HCT116 (cell line): ENCODE measurements around the gene KCNIP3. TPM values are rescaled to one million over a fixed set of nuclear protein-coding genes. Genes with fewer than 3 reads are reported as not detected.

Experiments
- ATAC-seq: fragments of 200-7000 bp; cut with Tn5 transposase; 2 replicates; pipeline ENCODE4 v1.9.1; 2020; ENCODE audit warnings: mild to moderate bottlenecking, moderate library complexity
- BruUV-seq: library from RNA; stranded (reverse); fragments of 400-500 nt; replicated peaks from 2 replicates; lab custom pipeline; 2021; lab: Mats Ljungman, UMichigan
- CTCF ChIA-PET: fragments of 300-600 bp; sonication (Branson Sonifier 250); formaldehyde crosslinking; loops from one replicate; lab custom pipeline; 2021; ENCODE audit warnings: antibody characterized with exemption; lab: Charles Lee
- POLR2A ChIA-PET: fragments of 300-600, 350-600 bp; sonication (Branson Sonifier 250); formaldehyde crosslinking; loops from one replicate; lab custom pipeline; 2021; ENCODE audit warnings: antibody characterized with exemption; lab: Charles Lee
- RAD21 ChIA-PET, 2 experiments: fragments of 300-600 bp; sonication (Branson Sonifier 250); formaldehyde crosslinking; loops; one replicate each; lab custom pipeline; 2023; ENCODE audit warnings: low total read pairs in 2 of 2; ENCODE audit not compliant: uncharacterized antibody in 2 of 2, unreplicated experiment in 2 of 2, low non-redundant PET in 1 of 2; lab: Charles Lee
- DNase-seq: peaks from one replicate; pipeline ENCODE4 v3.0.0-alpha.2; 2010; ENCODE audit warnings: low read depth, low spot score
- H2AFZ ChIP-seq: fragments of 200-600 bp; shearing (Covaris generic), sonication (generic); 2 replicates; pipeline ENCODE4 v1.6.1; 2017; ENCODE audit warnings: low read depth, mixed run types, mixed read lengths, antibody characterized with exemption, low read length; ENCODE audit not compliant: poor library complexity, severe bottlenecking
- H3K27ac ChIP-seq: 2 replicates; pipeline ENCODE4 v1.5.1; 2012; ENCODE audit warnings: low read depth, low read length
- H3K27me3 ChIP-seq: fragments of 200-600 bp; sonication (generic); 2 replicates; pipeline ENCODE4 v1.6.1; 2016; ENCODE audit warnings: mixed run types, low read length, mixed read lengths; ENCODE audit not compliant: insufficient read depth
- H3K36me3 ChIP-seq, 2 experiments: fragments of 200-500 bp in 1 of 2; fragments of 200-600 bp in 1 of 2; sonication (Bioruptor generic) in 1 of 2; sonication (generic) in 1 of 2; 2 replicates each; pipeline versions ENCODE4 v1.5.1 to v1.6.1; 2014 to 2016; ENCODE audit warnings: low read length in 2 of 2, inconsistent platforms in 1 of 2, mixed read lengths in 1 of 2, mixed run types in 1 of 2; ENCODE audit not compliant: insufficient read depth in 2 of 2, control insufficient read depth in 1 of 2
- H3K4me1 ChIP-seq, 2 experiments: fragments of 200-600 bp in 1 of 2; sonication (generic) in 1 of 2; 2 replicates each; pipeline versions ENCODE4 v1.5.1 to v1.6.1; 2012 to 2017; ENCODE audit warnings: low read length in 2 of 2, inconsistent platforms in 1 of 2, mild to moderate bottlenecking in 1 of 2, mixed read lengths in 1 of 2, mixed run types in 1 of 2, moderate library complexity in 1 of 2; ENCODE audit not compliant: insufficient read depth in 2 of 2, control insufficient read depth in 1 of 2
- H3K4me2 ChIP-seq: fragments of 200-600 bp; sonication (generic); 2 replicates; pipeline ENCODE4 v1.6.1; 2017; ENCODE audit warnings: mixed run types, low read length, mixed read lengths
- H3K4me3 ChIP-seq, 2 experiments: fragments of 200-600 bp in 1 of 2; sonication (generic) in 1 of 2; replicated peaks in 1 of 2; 2 replicates each; pipeline ENCODE4 v1.5.1; 2011 to 2016; ENCODE audit warnings: low read length in 2 of 2, control low read depth in 1 of 2, low read depth in 1 of 2, mild to moderate bottlenecking in 1 of 2, mixed read lengths in 1 of 2, mixed run types in 1 of 2
- H3K79me2 ChIP-seq: fragments of 200-600 bp; sonication (generic); 2 replicates; pipeline ENCODE4 v1.6.1; 2017; ENCODE audit warnings: mild to moderate bottlenecking, mixed run types, low read length, moderate library complexity, mixed read lengths; ENCODE audit not compliant: insufficient read depth
- H3K9ac ChIP-seq: fragments of 200-600 bp; sonication (generic); 2 replicates; pipeline ENCODE4 v1.6.1; 2016; ENCODE audit warnings: low read length, mixed read lengths
- H3K9me2 ChIP-seq: fragments of 200-600 bp; sonication (generic), shearing (Covaris generic); 2 replicates; pipeline ENCODE4 v1.6.1; 2017; ENCODE audit warnings: mixed run types, mild to moderate bottlenecking, moderate library complexity; ENCODE audit not compliant: insufficient read depth
- H3K9me3 ChIP-seq, 2 experiments: fragments of 200-500 bp in 1 of 2; fragments of 200-600 bp in 1 of 2; sonication (Bioruptor generic) in 1 of 2; sonication (generic) in 1 of 2; 2 replicates each; pipeline ENCODE4 v1.6.1; 2014 to 2017; ENCODE audit warnings: low read length in 2 of 2, mixed read lengths in 2 of 2, inconsistent platforms in 1 of 2, low read depth in 1 of 2, mild to moderate bottlenecking in 1 of 2, mixed run types in 1 of 2, moderate library complexity in 1 of 2; ENCODE audit not compliant: control insufficient read depth in 1 of 2, insufficient read depth in 1 of 2
- H4K20me1 ChIP-seq: fragments of 200-600 bp; sonication (generic), shearing (Covaris generic); 2 replicates; pipeline ENCODE4 v1.6.1; 2017; ENCODE audit warnings: mixed run types, mild to moderate bottlenecking, moderate library complexity; ENCODE audit not compliant: insufficient read depth
- EGR1 ChIP-seq: IDR thresholded peaks from 2 replicates; pipeline ENCODE4 v1.6.1; 2012; ENCODE audit warnings: low read depth
- FOSL1 ChIP-seq: IDR thresholded peaks from 2 replicates; pipeline ENCODE4 v1.6.1; 2012; ENCODE audit warnings: low read depth
- JUND ChIP-seq: IDR thresholded peaks from 2 replicates; pipeline ENCODE4 v1.6.1; 2012
- POLR2A ChIP-seq: IDR thresholded peaks from 2 replicates; pipeline ENCODE4 v1.7.0; 2011; ENCODE audit warnings: borderline replicate concordance; ENCODE audit not compliant: insufficient read depth, insufficient read length; ENCODE audit errors: extremely low read depth
- POLR2AphosphoS5 ChIP-seq: IDR thresholded peaks from 2 replicates; pipeline ENCODE4 v1.6.1; 2011; ENCODE audit warnings: mild to moderate bottlenecking, low read depth, low read length, moderate library complexity
- RAD21 ChIP-seq: IDR thresholded peaks from 2 replicates; pipeline ENCODE4 v1.6.1; 2012; ENCODE audit warnings: low read depth, mild to moderate bottlenecking
- SIN3A ChIP-seq: IDR thresholded peaks from 2 replicates; pipeline ENCODE4 v1.6.1; 2012; ENCODE audit warnings: low read depth
- SP1 ChIP-seq: IDR thresholded peaks from 2 replicates; pipeline ENCODE4 v1.6.1; 2012; ENCODE audit warnings: low read depth
- SRF ChIP-seq: IDR thresholded peaks from 2 replicates; pipeline ENCODE4 v1.6.1; 2012; ENCODE audit warnings: low read depth
- TCF7L2 ChIP-seq: IDR thresholded peaks from 2 replicates; pipeline ENCODE4 v1.7.0; 2011; ENCODE audit warnings: borderline replicate concordance, inconsistent platforms; ENCODE audit not compliant: insufficient read depth, insufficient read length; ENCODE audit errors: extremely low read depth
- ZFX ChIP-seq: fragments of 450-650 bp; IDR thresholded peaks from 2 replicates; pipeline ENCODE4 v1.6.1; 2017
- ZNF274 ChIP-seq: fragments of 200-500 bp; sonication (Bioruptor generic); IDR thresholded peaks from 2 replicates; pipeline ENCODE4 v1.6.1; 2014; ENCODE audit warnings: mild to moderate bottlenecking, low read depth, low read length, inconsistent platforms
- intact Hi-C: fragments of 100-400 bp; cut with micrococcal nuclease; formaldehyde crosslinking; loops from 2 replicates; pipeline ENCODE4 v1.10.0; 2022
- total RNA-seq: library from RNA; stranded (reverse); gene quantifications from one replicate; pipeline ENCODE4 v1.2.1, GENCODE V29; 2021; ENCODE audit not compliant: unreplicated experiment
- TF ChIP-seq, protein P1 (sequence below): IDR thresholded peaks from 2 replicates; pipeline ENCODE4 v1.6.1; 2012
- TF ChIP-seq, protein P2 (sequence below): IDR thresholded peaks from 2 replicates; pipeline ENCODE4 v1.6.1; 2012

The KCNIP3 gene
- total RNA-seq, 1 experiment from 2014 or later, result 3.1 TPM

DNA sequence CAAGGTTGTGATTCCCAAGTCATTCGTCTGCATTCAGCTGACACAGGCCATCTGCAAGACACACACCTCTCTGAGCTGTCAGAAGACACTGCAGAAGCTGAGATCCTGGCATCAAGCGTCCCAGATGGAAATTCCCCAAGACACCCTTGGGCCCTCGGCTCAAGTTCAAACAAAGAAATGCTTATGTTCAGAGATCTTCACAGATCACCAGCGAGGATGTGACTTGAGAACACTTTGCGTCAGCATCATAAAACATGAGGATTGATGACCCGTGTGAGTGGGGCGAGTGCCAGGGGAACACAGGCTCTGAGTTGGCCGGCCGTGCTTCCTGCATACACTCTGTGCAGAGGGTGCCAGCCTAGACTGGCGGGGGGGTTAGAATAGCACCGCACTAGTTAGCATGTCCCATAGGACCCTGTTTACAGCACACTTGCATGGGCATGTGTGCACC lies 36.8 kb downstream of the KCNIP3 start:
- RAD21 ChIA-PET, result no interaction called here
- no peaks in the 10 kb centered on the region for H3K9me3 ChIP-seq
- H3K4me2 ChIP-seq, result peak overlapping the region; percentile 49
- no peaks in the 10 kb centered on the region for H3K36me3 ChIP-seq
- CTCF ChIA-PET, result interaction anchor here (1.2 kb wide), 1 partner anchor 11 kb away, joined by 3 read pairs; no protein-coding TSS in a partner anchor
- no peaks in the 10 kb centered on the region for H3K79me2 ChIP-seq
- no peaks in the 10 kb centered on the region for H4K20me1 ChIP-seq
- no peaks in the 10 kb centered on the region for H3K27me3 ChIP-seq
- no peak overlapping the region for H3K9ac ChIP-seq
- intact Hi-C loops, result no loop called here
- BruUV-seq, result no TSS peak
- DNase-seq (peak; percentile 80), ATAC-seq (peak; percentile 80)
- TF ChIP-seq TCF7L2 (peak; percentile 48), SP1 (peak; percentile 79), POLR2A (no peak), RAD21 (no peak), POLR2AphosphoS5 (peak; percentile 26; the same call in 1 of the 2 replicates), SRF (no peak), EGR1 (no peak), FOSL1 (no peak), JUND (no peak), SIN3A (peak; percentile 35; the same call in 1 of the 2 replicates), ZFX (no peak), ZNF274 (no peak)
- TF ChIP-seq, protein P1, sequence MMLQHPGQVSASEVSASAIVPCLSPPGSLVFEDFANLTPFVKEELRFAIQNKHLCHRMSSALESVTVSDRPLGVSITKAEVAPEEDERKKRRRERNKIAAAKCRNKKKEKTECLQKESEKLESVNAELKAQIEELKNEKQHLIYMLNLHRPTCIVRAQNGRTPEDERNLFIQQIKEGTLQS, result no peak
- TF ChIP-seq, protein P2, sequence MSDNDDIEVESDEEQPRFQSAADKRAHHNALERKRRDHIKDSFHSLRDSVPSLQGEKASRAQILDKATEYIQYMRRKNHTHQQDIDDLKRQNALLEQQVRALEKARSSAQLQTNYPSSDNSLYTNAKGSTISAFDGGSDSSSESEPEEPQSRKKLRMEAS, result peak; percentile 39; the same call in 1 of the 2 replicates
- H3K4me1 ChIP-seq, result peaks cover 16 to 22% of the 10 kb centered on the region in 2 experiments; a peak in 3 of 4 replicates
- POLR2A ChIA-PET, result interaction anchor here (1.4 kb wide), 1 partner anchor 11 kb away, joined by 5 read pairs; no protein-coding TSS in a partner anchor
- peak overlapping the region in 1 of 2 experiments; percentile 1; a peak in 1 of 4 replicates for H3K4me3 ChIP-seq
- peak overlapping the region; percentile 13; the same call in 1 of the 2 replicates for H3K27ac ChIP-seq
- H2AFZ ChIP-seq, result no peak overlapping the region
- no peaks in the 10 kb centered on the region for H3K9me2 ChIP-seq
